B cell (primary cell): ENCODE data around the gene AUTS2. TPM values are rescaled to one million over a fixed set of nuclear protein-coding genes. Genes with fewer than 3 reads are reported as not detected.
"Not testable (repeated sequence)": the region's sequence is repeated elsewhere in the genome, so short reads cannot be mapped to it uniquely, and the experiment has no call there.

Source experiments
- ATAC-seq: fragments of 200-7000 bp; cut with Tn5 transposase; one replicate; pipeline ENCODE4 v1.10.0; 2021; ENCODE audit warnings: low read depth, mild to moderate bottlenecking, moderate number of reproducible peaks, moderate library complexity
- CTCF ChIA-PET: fragments of 350-600 bp; sonication (Branson Sonifier 250); formaldehyde crosslinking; loops from one replicate; lab custom pipeline; 2021; ENCODE audit warnings: antibody characterized with exemption, inconsistent platforms; lab: Charles Lee
- POLR2A ChIA-PET: fragments of 350-600 bp; sonication (Branson Sonifier 250); formaldehyde crosslinking; loops from one replicate; lab custom pipeline; 2021; ENCODE audit warnings: antibody characterized with exemption; lab: Charles Lee
- DNase-seq: peaks from one replicate; pipeline ENCODE4 v3.0.0; 2013
- H2AFZ ChIP-seq: 2 replicates; pipeline ENCODE4 v1.6.1; 2012; ENCODE audit warnings: mild to moderate bottlenecking, low read depth, low read length; ENCODE audit not compliant: insufficient read depth, poor library complexity, severe bottlenecking
- H3K27ac ChIP-seq, 2 donors: 1 replicate in 1 of 2; 2 replicates in 1 of 2; pipeline ENCODE4 v1.5.1; 2012 to 2013; ENCODE audit warnings: low read length in 2 of 2, mild to moderate bottlenecking in 2 of 2, moderate library complexity in 1 of 2
- H3K27me3 ChIP-seq, 4 experiments: fragments of 200-600 bp in 1 of 4; sonication (generic) in 1 of 4; replicated peaks in 1 of 4; 1 replicate in 2 of 4; 2 replicates in 2 of 4; pipeline versions ENCODE4 v1.6.1 to v1.7.0; 2013 to 2016; ENCODE audit warnings: low read length in 3 of 4, mild to moderate bottlenecking in 2 of 4, mixed read lengths in 1 of 4, moderate library complexity in 1 of 4; ENCODE audit not compliant: insufficient read depth in 4 of 4, control insufficient read depth in 3 of 4; ENCODE audit errors: control extremely low read depth in 1 of 4
- H3K36me3 ChIP-seq, 2 experiments: replicated peaks in 1 of 2; 1 replicate in 1 of 2; 2 replicates in 1 of 2; pipeline versions ENCODE4 v1.6.1 to v1.7.1; 2013; ENCODE audit warnings: low read length in 1 of 2; ENCODE audit not compliant: insufficient read depth in 2 of 2, control insufficient read depth in 1 of 2; ENCODE audit errors: control extremely low read depth in 1 of 2, extremely low read depth in 1 of 2
- H3K4me1 ChIP-seq, 2 donors: fragments of 200-600 bp in 1 of 2; sonication (generic) in 1 of 2; 1 replicate in 1 of 2; 2 replicates in 1 of 2; pipeline versions ENCODE4 v1.5.1 to v1.6.1; 2013 to 2017; ENCODE audit warnings: low read length in 2 of 2; ENCODE audit not compliant: control insufficient read depth in 2 of 2, insufficient read depth in 2 of 2
- H3K4me2 ChIP-seq: replicated peaks from 2 replicates; pipeline ENCODE3; 2012; ENCODE audit warnings: mild to moderate bottlenecking, low read depth, low read length; ENCODE audit not compliant: poor library complexity, severe bottlenecking
- H3K4me3 ChIP-seq, 5 experiments: fragments of 200-600 bp in 1 of 5; sonication (generic) in 1 of 5; 1 replicate in 3 of 5; 2 replicates in 2 of 5; pipeline versions ENCODE4 v1.5.1 to v1.7.0; 2011 to 2016; ENCODE audit warnings: low read length in 4 of 5, mild to moderate bottlenecking in 4 of 5, low read depth in 2 of 5, control low read depth in 1 of 5, moderate library complexity in 1 of 5; ENCODE audit not compliant: insufficient read depth in 1 of 5; ENCODE audit errors: control extremely low read depth in 1 of 5, extremely low read depth in 1 of 5
- H3K79me2 ChIP-seq: fragments of 200-600 bp; sonication (generic); one replicate; pipeline ENCODE4 v1.6.0; 2016; ENCODE audit warnings: low read length; ENCODE audit not compliant: control insufficient read depth, insufficient read depth
- H3K9ac ChIP-seq: fragments of 200-600 bp; sonication (generic); 2 replicates; pipeline ENCODE4 v1.6.1; 2017; ENCODE audit warnings: mild to moderate bottlenecking, low read length, moderate library complexity
- H3K9me3 ChIP-seq, 3 donors: one replicate each; pipeline versions ENCODE4 v1.6.1 to v1.7.1; 2013; ENCODE audit warnings: low read length in 2 of 3; ENCODE audit not compliant: control insufficient read depth in 2 of 3, insufficient read depth in 1 of 3; ENCODE audit errors: control extremely low read depth in 1 of 3
- H4K20me1 ChIP-seq: 2 replicates; pipeline ENCODE4 v1.6.0; 2012; ENCODE audit warnings: mild to moderate bottlenecking, low read length; ENCODE audit not compliant: insufficient read depth, control insufficient read depth, poor library complexity, severe bottlenecking
- H3K27ac Mint-ChIP-seq: one replicate; pipeline ENCODE4 v1.8.0; 2021; ENCODE audit warnings: mixed read lengths
- H3K27me3 Mint-ChIP-seq: one replicate; pipeline ENCODE4 v1.8.0; 2021; ENCODE audit warnings: mixed read lengths
- H3K4me1 Mint-ChIP-seq: one replicate; pipeline ENCODE4 v1.8.0; 2021; ENCODE audit warnings: mixed read lengths
- H3K4me3 Mint-ChIP-seq: one replicate; pipeline ENCODE4 v1.8.0; 2021; ENCODE audit warnings: mixed read lengths
- H3K9me3 Mint-ChIP-seq: one replicate; pipeline ENCODE4 v1.8.0; 2022; ENCODE audit warnings: mixed read lengths; ENCODE audit not compliant: insufficient read depth
- EZH2 ChIP-seq: IDR thresholded peaks from 2 replicates; pipeline ENCODE4 v1.6.1; 2012; ENCODE audit warnings: borderline replicate concordance, low read depth, mild to moderate bottlenecking, moderate library complexity, low read length; ENCODE audit not compliant: insufficient read depth, poor library complexity, severe bottlenecking
- WGBS: methylation state at CpG from one replicate; pipeline ENCODE4 v1.1.5; 2013; ENCODE audit warnings: missing lambda C conversion rate; ENCODE audit not compliant: insufficient coverage; 5-methylcytosine and 5-hydroxymethylcytosine counted together
- intact Hi-C: fragments of 100-400 bp; cut with micrococcal nuclease; formaldehyde crosslinking; loops from one replicate; pipeline ENCODE4 v1.10.0; 2022
- polyA plus RNA-seq: library from polyadenylated mRNA; depleted of rRNA; stranded (reverse); fragments of >200 nt; gene quantifications from 2 replicates; pipeline ENCODE4 v1.2.3, GENCODE V29; 2012
- total RNA-seq, 2 donors: library from RNA; stranded (reverse); fragments of 120-200 nt in 1 of 2; gene quantifications; 1 replicate in 1 of 2; 2 replicates in 1 of 2; pipeline versions ENCODE4 v1.2.3 to v1.2.4, GENCODE V29; 2013 to 2022
- TF ChIP-seq, protein P1 (sequence below): fragments of 200-600 bp; IDR thresholded peaks from one replicate; pipeline ENCODE4 v1.8.0; 2022; ENCODE audit warnings: antibody characterized with exemption, mild to moderate bottlenecking

AUTS2 gene
- total and polyA plus RNA-seq, 2 donors (not counting 1 experiment from before 2014, with no cell fraction given) = 22.3 to 35.0 TPM

DNA sequence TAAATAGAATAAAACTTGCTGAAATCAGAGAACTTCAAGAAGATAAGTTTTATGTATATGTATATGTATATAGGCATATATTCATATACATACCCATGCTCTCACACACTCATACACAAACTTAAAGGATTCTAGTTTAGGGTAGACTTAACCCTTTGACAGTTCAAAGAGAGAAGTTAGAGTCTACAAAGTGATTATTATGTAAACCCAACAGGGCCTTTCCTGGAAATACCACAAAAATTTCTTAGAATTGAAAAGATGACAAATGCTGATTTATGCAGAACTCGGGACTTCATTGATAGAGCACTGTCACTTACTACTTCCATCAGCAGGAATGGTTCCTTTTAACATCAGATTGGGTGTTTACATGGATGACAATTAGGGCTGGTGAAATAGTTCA, 763.5 kb downstream of the AUTS2 start:
- ChIA-PET POLR2A (no interaction called here), CTCF (no interaction called here)
- Mint-ChIP-seq H3K4me1 (peaks cover 6% of the 10 kb centered on the region), H3K27ac (no peak overlapping the region), H3K9me3 (no peaks in the 10 kb centered on the region), H3K4me3 (no peak overlapping the region), H3K27me3 (no peaks in the 10 kb centered on the region)
- intact Hi-C loops = no loop called here
- no peak overlapping the region for H3K9ac ChIP-seq
- H3K4me2 ChIP-seq = no peak overlapping the region
- H3K4me3 ChIP-seq = no peak overlapping the region
- H3K27ac ChIP-seq = no peak overlapping the region
- DNase-seq (no peak), ATAC-seq (no peak)
- no peaks in the 10 kb centered on the region for H3K9me3 ChIP-seq
- no peak for TF ChIP-seq EZH2
- TF ChIP-seq, protein P1, sequence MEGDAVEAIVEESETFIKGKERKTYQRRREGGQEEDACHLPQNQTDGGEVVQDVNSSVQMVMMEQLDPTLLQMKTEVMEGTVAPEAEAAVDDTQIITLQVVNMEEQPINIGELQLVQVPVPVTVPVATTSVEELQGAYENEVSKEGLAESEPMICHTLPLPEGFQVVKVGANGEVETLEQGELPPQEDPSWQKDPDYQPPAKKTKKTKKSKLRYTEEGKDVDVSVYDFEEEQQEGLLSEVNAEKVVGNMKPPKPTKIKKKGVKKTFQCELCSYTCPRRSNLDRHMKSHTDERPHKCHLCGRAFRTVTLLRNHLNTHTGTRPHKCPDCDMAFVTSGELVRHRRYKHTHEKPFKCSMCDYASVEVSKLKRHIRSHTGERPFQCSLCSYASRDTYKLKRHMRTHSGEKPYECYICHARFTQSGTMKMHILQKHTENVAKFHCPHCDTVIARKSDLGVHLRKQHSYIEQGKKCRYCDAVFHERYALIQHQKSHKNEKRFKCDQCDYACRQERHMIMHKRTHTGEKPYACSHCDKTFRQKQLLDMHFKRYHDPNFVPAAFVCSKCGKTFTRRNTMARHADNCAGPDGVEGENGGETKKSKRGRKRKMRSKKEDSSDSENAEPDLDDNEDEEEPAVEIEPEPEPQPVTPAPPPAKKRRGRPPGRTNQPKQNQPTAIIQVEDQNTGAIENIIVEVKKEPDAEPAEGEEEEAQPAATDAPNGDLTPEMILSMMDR = no peak
- no peaks in the 10 kb centered on the region for H4K20me1 ChIP-seq
- H3K27me3 ChIP-seq = no peaks in the 10 kb centered on the region
- no CpG with 5 or more reads among the region's 1 CpG for WGBS
- peaks cover 0 to 6% of the 10 kb centered on the region in 2 donors for H3K4me1 ChIP-seq
- H3K36me3 ChIP-seq = no peaks in the 10 kb centered on the region
- H2AFZ ChIP-seq = no peak overlapping the region
- H3K79me2 ChIP-seq = no peaks in the 10 kb centered on the region

DNA sequence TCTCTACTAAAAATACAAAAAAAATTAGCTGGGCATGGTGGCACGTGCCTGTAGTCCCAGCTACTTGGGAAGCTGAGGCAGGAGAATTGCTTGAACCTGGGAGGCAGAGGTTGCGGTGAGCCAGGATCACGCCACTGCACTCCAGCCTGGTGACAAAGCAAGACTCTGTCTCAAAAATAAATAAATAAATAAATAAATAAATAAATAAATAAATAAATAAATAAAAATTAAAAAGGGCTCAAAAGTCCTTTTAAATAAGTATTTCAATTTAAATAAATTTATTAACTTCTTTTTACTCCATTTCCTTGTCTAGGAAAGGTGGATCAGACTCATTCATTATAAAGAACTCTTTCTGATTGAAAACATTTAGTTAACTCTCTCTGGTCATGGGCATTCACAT, 766.1 kb downstream of the AUTS2 start:
- H3K4me2 ChIP-seq, H3K4me3 ChIP-seq, H3K4me3 Mint-ChIP-seq, H3K79me2 ChIP-seq, CTCF ChIA-PET, H3K27me3 Mint-ChIP-seq, H3K4me1 ChIP-seq, DNase-seq, H3K27ac ChIP-seq, H3K9me3 Mint-ChIP-seq, intact Hi-C loops, ATAC-seq, H2AFZ ChIP-seq, H3K4me1 Mint-ChIP-seq, H3K27me3 ChIP-seq, H3K36me3 ChIP-seq, H4K20me1 ChIP-seq, H3K27ac Mint-ChIP-seq, POLR2A ChIA-PET, H3K9me3 ChIP-seq, H3K9ac ChIP-seq: not testable (repeated sequence)
- WGBS = no CpG with 5 or more reads among the region's 3 CpGs
